ENCODE measurements around the gene ITPKB. TPM values are rescaled to one million over a fixed set of nuclear protein-coding genes. Genes with fewer than 3 reads are reported as not detected.
"Not testable (repeated sequence)": the region's sequence is repeated elsewhere in the genome, so short reads cannot be mapped to it uniquely, and the experiment has no call there.

Gene ITPKB
- total RNA-seq, 2 donors from 2014 or later, result 13.0 to 21.1 TPM

DNA sequence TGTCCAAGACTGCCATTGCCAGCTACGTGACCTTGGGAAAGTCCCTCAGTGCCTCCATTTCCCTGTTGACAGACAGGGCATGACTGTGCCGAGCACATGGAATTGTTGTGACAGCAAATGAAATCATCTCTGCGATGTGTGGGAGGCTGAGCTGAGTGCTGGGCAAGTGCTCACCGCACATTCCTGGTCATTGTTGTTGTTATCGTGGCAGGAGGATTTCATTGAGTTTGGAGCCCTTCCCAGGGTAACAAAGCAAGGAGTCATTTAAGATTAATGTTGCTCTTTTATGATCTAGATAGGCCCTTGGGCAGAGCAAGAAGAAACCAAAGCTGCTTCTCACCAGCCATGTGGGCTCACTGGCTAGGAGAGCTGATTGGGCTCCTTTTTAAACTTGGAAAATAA, 39.6 kb upstream of the ITPKB start:
- intact Hi-C loops (cut with DNase I), result no loop called here
- Histone ChIP-seq H3K9me3 (no peaks in the 10 kb centered on the region), H3K4me3 (no peak overlapping the region), H3K27ac (peak overlapping the region in 1 of 4 donors; percentile 13), H3K36me3 (replicated peaks in 1 of 2; ENCODE audit: insufficient read depth in 1 of 2, low read depth in 2 of 2) (no peaks in the 10 kb centered on the region), H3K4me1 (peaks cover 7% of the 10 kb centered on the region), H3K27me3 (no peaks in the 10 kb centered on the region)
- 34 to 38% methylated on average over 5 of the region's 5 CpGs for WGBS, 2 donors
- ATAC-seq (no peak), DNase-seq (peak in 1 of 4 donors; percentile 6)
- TF ChIP-seq POLR2A (IDR thresholded peaks at IDR 0.05), result no peak
- TF ChIP-seq, protein P1, sequence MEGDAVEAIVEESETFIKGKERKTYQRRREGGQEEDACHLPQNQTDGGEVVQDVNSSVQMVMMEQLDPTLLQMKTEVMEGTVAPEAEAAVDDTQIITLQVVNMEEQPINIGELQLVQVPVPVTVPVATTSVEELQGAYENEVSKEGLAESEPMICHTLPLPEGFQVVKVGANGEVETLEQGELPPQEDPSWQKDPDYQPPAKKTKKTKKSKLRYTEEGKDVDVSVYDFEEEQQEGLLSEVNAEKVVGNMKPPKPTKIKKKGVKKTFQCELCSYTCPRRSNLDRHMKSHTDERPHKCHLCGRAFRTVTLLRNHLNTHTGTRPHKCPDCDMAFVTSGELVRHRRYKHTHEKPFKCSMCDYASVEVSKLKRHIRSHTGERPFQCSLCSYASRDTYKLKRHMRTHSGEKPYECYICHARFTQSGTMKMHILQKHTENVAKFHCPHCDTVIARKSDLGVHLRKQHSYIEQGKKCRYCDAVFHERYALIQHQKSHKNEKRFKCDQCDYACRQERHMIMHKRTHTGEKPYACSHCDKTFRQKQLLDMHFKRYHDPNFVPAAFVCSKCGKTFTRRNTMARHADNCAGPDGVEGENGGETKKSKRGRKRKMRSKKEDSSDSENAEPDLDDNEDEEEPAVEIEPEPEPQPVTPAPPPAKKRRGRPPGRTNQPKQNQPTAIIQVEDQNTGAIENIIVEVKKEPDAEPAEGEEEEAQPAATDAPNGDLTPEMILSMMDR (IDR thresholded peaks at IDR 0.05), result no peak

DNA sequence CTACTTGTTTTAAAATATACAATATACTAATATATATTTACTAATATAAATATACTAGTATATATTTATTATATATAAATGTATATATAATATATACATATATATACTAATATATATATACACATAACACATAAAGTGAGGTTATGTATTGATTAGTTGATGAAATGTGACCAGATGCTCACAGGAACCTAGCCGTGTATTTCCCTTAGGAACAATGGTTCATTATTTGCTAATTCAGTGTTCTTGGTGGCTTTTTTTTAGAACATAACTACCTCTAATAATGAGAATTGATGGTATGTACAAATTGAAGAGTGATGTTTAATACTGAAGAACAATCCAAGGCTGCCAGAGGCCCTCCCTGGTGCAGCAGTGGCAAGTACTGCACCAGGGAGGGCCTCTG, 37.9 kb upstream of the ITPKB start:
- H3K27ac ChIP-seq, result no peak overlapping the region
- TF ChIP-seq, protein P1 (IDR thresholded peaks at IDR 0.05), result no peak
- no peak for TF ChIP-seq POLR2A (IDR thresholded peaks at IDR 0.05)
- no peaks in the 10 kb centered on the region for H3K36me3 ChIP-seq (replicated peaks in 1 of 2; ENCODE audit: insufficient read depth in 1 of 2, low read depth in 2 of 2)
- H3K9me3 ChIP-seq, result no peaks in the 10 kb centered on the region
- 88 to 96% methylated on average over 1 of the region's 1 CpG for WGBS, 2 donors
- no peak overlapping the region for H3K4me3 ChIP-seq
- peaks cover 7% of the 10 kb centered on the region for H3K4me1 ChIP-seq
- H3K27me3 ChIP-seq, result no peaks in the 10 kb centered on the region
- intact Hi-C loops (cut with DNase I), result no loop called here
- ATAC-seq (no peak), DNase-seq (no peak)

DNA sequence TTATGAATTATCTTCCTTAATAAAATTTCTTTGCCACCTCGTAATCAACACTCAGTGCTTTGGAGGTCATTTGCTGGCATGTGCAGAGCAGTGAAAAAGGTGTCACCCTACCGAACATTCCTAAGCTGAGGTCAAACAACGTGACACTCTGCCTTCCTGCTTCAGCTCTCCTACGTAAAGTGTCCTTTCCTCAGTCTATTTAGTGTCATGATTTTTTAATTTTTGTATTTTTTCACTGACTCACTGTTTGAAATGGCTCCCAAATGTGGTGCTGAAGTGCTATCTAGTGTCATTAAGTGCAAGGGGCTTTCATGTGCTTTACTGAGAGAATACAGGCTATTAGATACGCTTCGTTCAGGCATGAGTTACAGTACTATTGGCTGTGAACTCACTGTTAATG, 37.0 kb upstream of the ITPKB start:
- Histone ChIP-seq H3K36me3 (replicated peaks in 1 of 2; ENCODE audit: insufficient read depth in 1 of 2, low read depth in 2 of 2) (no peaks in the 10 kb centered on the region), H3K27ac (no peak overlapping the region), H3K9me3 (no peaks in the 10 kb centered on the region), H3K27me3 (no peaks in the 10 kb centered on the region), H3K4me3 (no peak overlapping the region), H3K4me1 (peaks cover 7% of the 10 kb centered on the region)
- no peak for TF ChIP-seq POLR2A (IDR thresholded peaks at IDR 0.05)
- TF ChIP-seq, protein P1 (IDR thresholded peaks at IDR 0.05), result no peak
- intact Hi-C loops (cut with DNase I), result no loop called here
- ATAC-seq (no peak), DNase-seq (no peak)
- 86 to 91% methylated on average over 6 of the region's 6 CpGs for WGBS, 2 donors

DNA sequence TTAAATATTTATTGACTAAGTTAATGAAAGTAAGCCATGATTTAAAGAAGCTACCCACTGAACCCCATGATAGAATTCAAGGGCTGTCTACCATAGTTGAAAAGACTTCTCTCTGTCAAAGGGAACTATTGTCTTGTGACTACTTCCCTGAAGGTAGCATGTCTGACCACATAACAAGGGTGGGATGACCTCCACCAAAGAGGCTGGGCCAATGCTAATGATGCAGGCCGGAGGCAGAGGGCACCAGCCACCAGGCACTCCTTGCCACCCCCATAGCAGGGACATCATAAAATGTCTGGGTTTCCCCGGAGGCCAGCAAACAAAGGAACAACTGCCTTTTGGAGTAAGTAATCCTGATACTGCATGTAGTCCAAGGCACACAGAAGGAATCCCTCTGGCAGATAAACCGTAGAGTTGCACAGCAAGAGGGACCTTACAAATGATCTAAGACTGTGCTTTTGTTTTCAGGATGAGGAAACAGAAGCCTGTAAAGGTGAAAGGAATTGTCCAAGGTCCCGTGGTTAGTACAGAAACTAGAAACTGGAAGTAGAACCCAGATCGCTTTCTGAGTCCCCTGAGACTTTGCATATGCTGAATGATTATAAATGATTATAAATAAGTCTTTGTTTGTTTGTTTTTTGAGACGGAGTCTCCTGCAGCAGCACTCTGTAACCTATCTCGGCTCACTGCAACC, 33.5 kb upstream of the ITPKB start:
- Histone ChIP-seq H3K27me3 (no peaks in the 10 kb centered on the region), H3K9me3 (no peaks in the 10 kb centered on the region), H3K4me3 (no peak overlapping the region), H3K4me1 (no peaks in the 10 kb centered on the region), H3K36me3 (replicated peaks in 1 of 2; ENCODE audit: insufficient read depth in 1 of 2, low read depth in 2 of 2) (no peaks in the 10 kb centered on the region), H3K27ac (no peak overlapping the region)
- 59 to 79% methylated on average over 7 of the region's 7 CpGs for WGBS, 2 donors
- intact Hi-C loops (cut with DNase I), result no loop called here
- TF ChIP-seq, protein P1 (IDR thresholded peaks at IDR 0.05), result no peak
- TF ChIP-seq POLR2A (IDR thresholded peaks at IDR 0.05), result no peak
- DNase-seq (no peak), ATAC-seq (no peak)

DNA sequence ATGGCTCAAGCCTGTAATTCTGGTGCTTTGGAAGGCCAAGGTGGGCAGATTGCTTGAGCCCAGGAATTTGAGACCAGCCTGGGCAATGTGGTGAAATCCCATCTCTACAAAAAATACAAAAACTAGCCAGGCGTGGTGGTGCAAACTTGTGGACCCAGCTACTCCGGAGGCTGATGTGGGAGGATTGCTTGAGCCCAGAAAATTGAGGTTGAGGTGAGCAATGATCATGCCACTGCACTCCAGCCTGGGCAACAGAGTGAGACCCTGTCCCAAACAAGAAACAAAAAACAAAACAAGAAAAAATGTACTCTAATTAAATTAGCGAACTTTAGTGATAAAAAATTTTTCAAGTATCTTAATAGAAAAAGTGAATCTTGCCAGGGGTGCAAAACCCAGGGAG, 28.1 kb upstream of the ITPKB start:
- H3K4me1 ChIP-seq; DNase-seq; H3K27ac ChIP-seq; H3K36me3 ChIP-seq (replicated peaks in 1 of 2; ENCODE audit: insufficient read depth in 1 of 2, low read depth in 2 of 2); ATAC-seq; H3K9me3 ChIP-seq; intact Hi-C loops (cut with DNase I); H3K27me3 ChIP-seq; H3K4me3 ChIP-seq: not testable (repeated sequence)
- 86 to 92% methylated on average over 3 of the region's 3 CpGs for WGBS, 2 donors
